Measurements from ENCODE around the gene MAOB. TPM values are rescaled to one million over a fixed set of nuclear protein-coding genes. Genes with fewer than 3 reads are reported as not detected.

Gene MAOB
- total RNA-seq, 1 experiment from 2014 or later = 1.1 TPM

GRCh38 chrX:43860646-43861370 lies 21.4 kb downstream of the MAOB start:
- no peak overlapping the region for H4K5ac ChIP-seq (ENCODE audit: insufficient read length, low read depth, low read length)
- TF ChIP-seq CTCF (conservative IDR thresholded peaks at IDR 0.05) = no peak
- Mint-ChIP-seq H3K4me3 (no peak overlapping the region), H3K9me3 (peaks cover 32 to 37% of the 10 kb centered on the region in 2 experiments), H3K36me3 (ENCODE audit: insufficient read depth in 1 of 3, low read depth in 3 of 3) (no peaks in the 10 kb centered on the region; a peak in 1 of 7 replicates), H3K4me1 (no peaks in the 10 kb centered on the region), H3K27me3 (ENCODE audit: low read depth) (no peaks in the 10 kb centered on the region), H3K27ac (no peak overlapping the region)
- WGBS (ENCODE audit: extremely low coverage, insufficient read length, low lambda C conversion rate) = no CpG with 5 or more reads among the region's 8 CpGs
- no peak overlapping the region for H2BK12ac ChIP-seq (ENCODE audit: insufficient read length, low read depth, low read length)
- no peaks in the 10 kb centered on the region for H3K4me1 ChIP-seq (ENCODE audit: insufficient read depth, low read length)
- H3K4ac ChIP-seq (ENCODE audit: low read depth, low read length) = no peak overlapping the region
- no peak overlapping the region for H3T11ph ChIP-seq (ENCODE audit: low read length)
- H3K27me3 ChIP-seq (ENCODE audit: insufficient read depth, low read length) = no peaks in the 10 kb centered on the region
- H2BK15ac ChIP-seq (ENCODE audit: low read depth, low read length) = no peak overlapping the region
- H3K56ac ChIP-seq (ENCODE audit: insufficient read length, low read depth, low read length) = no peak overlapping the region
- H3K27ac ChIP-seq (ENCODE audit: insufficient read length, low read depth, low read length) = no peak overlapping the region
- no peak overlapping the region for H2BK120ac ChIP-seq (ENCODE audit: low read depth, low read length, poor library complexity, severe bottlenecking)
- no peak overlapping the region for H3K23ac ChIP-seq (ENCODE audit: insufficient read length, low read depth, low read length)
- H3K9me3 ChIP-seq (ENCODE audit: control insufficient read depth, low read depth, low read length) = peaks cover 18% of the 10 kb centered on the region
- H2AFZ ChIP-seq (ENCODE audit: low read length) = no peak overlapping the region
- H3K18ac ChIP-seq (ENCODE audit: insufficient read length, low read depth, low read length) = no peak overlapping the region
- H2AK5ac ChIP-seq (ENCODE audit: insufficient read length, low read length) = no peak overlapping the region
- H3K79me1 ChIP-seq (ENCODE audit: insufficient read depth, low read depth, low read length, poor library complexity, severe bottlenecking) = no peaks in the 10 kb centered on the region
- no peak overlapping the region for H4K91ac ChIP-seq (ENCODE audit: insufficient read length, low read depth, low read length)
- no peaks in the 10 kb centered on the region for H3K79me2 ChIP-seq (ENCODE audit: insufficient read depth, low read length)
- H2BK5ac ChIP-seq (ENCODE audit: insufficient read length, low read length) = no peak overlapping the region
- H2BK20ac ChIP-seq (ENCODE audit: low read depth, low read length, poor library complexity, severe bottlenecking) = no peak overlapping the region
- H3K9ac ChIP-seq (ENCODE audit: extremely low read depth, insufficient read length, low read length) = no peak overlapping the region
- H3K4me2 ChIP-seq (ENCODE audit: insufficient read depth, insufficient read length, low read length) = no peak overlapping the region
- no peak overlapping the region for H3K14ac ChIP-seq (ENCODE audit: insufficient read depth, low read length)
- DNase-seq = no peak
- H3K23me2 ChIP-seq (ENCODE audit: insufficient read length, low read depth, low read length, poor library complexity, severe bottlenecking) = no peaks in the 10 kb centered on the region
- H4K20me1 ChIP-seq (ENCODE audit: control insufficient read depth, insufficient read depth, insufficient read length) = no peaks in the 10 kb centered on the region
- no peak overlapping the region for H4K8ac ChIP-seq (replicated peaks; ENCODE audit: insufficient read length, low read depth, low read length)
